ENCODE measurements around the gene ANKS6.
"Not testable (repeated sequence)": the region's sequence is repeated elsewhere in the genome, so short reads cannot be mapped to it uniquely, and the experiment has no call there.

ANKS6 gene

GRCh38 chr9:98687911-98688310, 108.4 kb downstream of the ANKS6 start:
- TF ChIP-seq MYC (IDR thresholded peaks at IDR 0.05; ENCODE audit: low read depth, low read length) (no peak), MAX (IDR thresholded peaks at IDR 0.05; ENCODE audit: low read depth, low read length) (no peak), CTCF (IDR thresholded peaks at IDR 0.05; ENCODE audit: low read depth, low read length) (no peak), POLR2A (IDR thresholded peaks at IDR 0.05; ENCODE audit: extremely low read depth, insufficient read length) (no peak)
- H3K4me3 ChIP-seq (ENCODE audit: low read depth, low read length), result no peak overlapping the region
- no peak for DNase-seq (ENCODE audit: low read depth)

- DNase-seq (ENCODE audit: low read depth), result no peak
- TF ChIP-seq MYC (IDR thresholded peaks at IDR 0.05; ENCODE audit: low read depth, low read length) (no peak), CTCF (IDR thresholded peaks at IDR 0.05; ENCODE audit: low read depth, low read length) (no peak), MAX (IDR thresholded peaks at IDR 0.05; ENCODE audit: low read depth, low read length) (no peak), POLR2A (IDR thresholded peaks at IDR 0.05; ENCODE audit: extremely low read depth, insufficient read length) (no peak)
- H3K4me3 ChIP-seq (ENCODE audit: low read depth, low read length), result no peak overlapping the region
Measured at GRCh38 chr9:98686961-98687855, 109.1 kb downstream of the ANKS6 start.

GRCh38 chr9:98684816-98685215, 111.5 kb downstream of the ANKS6 start:
- DNase-seq (ENCODE audit: low read depth); H3K4me3 ChIP-seq (ENCODE audit: low read depth, low read length): not testable (repeated sequence)
